LHCN-M2 (cell line): ENCODE results near the gene TUBA1C. TPM values are rescaled to one million over a fixed set of nuclear protein-coding genes. Genes with fewer than 3 reads are reported as not detected.

Experiments
- DNase-seq: peaks from one replicate; pipeline ENCODE4 v3.0.0-alpha.2; 2012; ENCODE audit warnings: low read depth
- polyA plus RNA-seq: library from polyadenylated mRNA; unstranded; fragments of >200 nt; gene quantifications from one replicate; pipeline ENCODE4 v1.2.1, GENCODE V29; 2012; ENCODE audit warnings: missing spikeins
- total RNA-seq: library from RNA; depleted of rRNA; stranded (reverse); fragments of >200 nt; gene quantifications from 2 replicates; pipeline ENCODE4 v1.2.3, GENCODE V29; 2014; rRNA removed

TUBA1C gene
- 1,345 and 1,346 TPM in 2 replicates for total RNA-seq
- 1,174 TPM for polyA plus RNA-seq

DNA sequence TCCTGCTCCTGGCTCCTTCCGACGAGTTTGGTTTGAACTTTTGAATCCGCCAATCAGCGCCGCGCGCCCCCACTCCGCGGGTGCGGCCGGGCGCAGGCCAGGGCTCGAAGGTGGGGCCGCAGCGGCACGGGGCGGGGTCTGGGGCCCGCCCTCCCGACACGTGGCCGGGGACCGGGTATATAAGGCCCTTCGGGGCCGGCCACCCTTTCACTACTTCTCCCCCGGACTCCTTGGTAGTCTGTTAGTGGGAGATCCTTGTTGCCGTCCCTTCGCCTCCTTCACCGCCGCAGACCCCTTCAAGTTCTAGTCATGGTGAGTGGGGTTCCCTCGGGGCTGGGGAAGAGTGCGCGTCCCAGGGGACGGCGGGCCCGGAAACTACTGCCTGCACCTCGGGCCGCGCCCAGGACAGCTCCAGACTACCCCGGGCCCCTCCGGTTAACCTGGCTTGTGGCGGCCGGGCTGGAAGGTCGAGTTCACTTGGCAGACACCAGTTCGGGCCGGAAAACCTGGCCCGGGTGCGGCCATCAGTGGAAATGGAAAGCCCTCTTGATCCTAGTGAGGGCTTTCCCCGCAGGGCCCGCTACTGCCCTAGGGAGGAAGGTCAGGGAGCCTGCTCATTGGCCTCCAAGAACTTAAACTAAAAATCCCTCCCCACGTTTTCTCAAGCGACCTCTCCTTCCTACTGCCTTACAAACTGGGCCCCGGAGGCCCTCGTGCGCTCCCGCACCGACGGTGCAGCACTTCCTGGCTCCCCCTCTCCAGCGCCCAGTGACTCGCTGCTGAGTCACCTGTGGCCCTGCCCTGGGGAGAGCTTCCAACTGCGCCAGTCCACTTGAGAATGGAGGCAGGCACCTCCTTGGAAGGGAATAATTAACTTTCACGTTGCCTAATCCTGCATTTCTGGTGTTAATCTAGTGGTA lies at the start of gene TUBA1C:
Gene TUBA1C (plus strand): TSS at position 210 of the 920 bp plus-strand sequence. CDS start 100 bp downstream, at position 310.
- DNase-seq = peak; percentile 94

DNA sequence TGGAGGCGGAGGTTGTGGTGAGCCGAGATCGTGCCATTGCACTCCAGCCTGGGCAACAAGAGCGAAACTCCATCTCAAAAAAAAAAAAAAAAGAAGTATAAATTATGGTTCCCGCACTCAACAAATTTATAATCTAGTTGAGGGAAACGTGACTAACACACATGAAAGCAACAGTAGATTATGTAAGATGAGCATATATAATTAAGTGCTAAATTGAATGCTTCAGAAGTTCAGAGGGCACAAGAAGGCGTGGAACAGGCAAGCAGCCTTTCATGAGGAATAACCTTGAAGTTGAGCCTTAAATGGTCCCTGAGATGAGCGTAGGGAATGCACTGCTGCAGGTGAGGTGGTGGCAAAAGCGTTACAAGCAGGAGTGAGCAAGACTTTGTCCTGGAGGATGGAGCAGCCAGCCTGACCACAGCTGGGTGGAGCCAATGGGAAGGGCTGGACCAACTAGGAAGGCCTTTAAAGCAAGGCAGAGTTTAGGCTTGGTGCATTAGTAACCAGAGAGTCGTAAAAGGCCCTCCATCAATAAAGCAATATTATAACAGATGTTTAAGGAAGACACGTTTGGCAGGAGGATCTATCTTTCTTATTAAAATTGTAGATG lies 45.4 kb upstream of the TUBA1C start:
- DNase-seq = no peak

DNA sequence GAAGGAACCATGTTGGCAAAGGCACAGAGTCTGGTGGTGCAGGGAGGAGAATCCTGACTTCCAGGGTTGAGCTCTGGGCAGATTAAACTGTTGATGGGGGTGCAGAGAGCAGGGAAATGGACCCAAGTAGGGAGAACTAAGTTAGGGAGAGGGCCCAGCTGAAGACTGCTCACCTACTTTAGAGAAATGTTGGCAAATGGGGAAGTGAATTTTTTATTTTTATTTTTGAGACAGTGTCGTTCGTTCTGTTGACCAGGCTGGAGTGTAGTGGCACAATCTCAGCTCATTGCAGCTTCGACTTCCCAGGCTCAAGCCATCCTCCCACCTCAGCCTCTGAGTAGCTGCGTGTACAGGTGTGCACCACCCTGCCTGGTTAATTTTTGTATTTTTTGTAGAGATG lies 43.9 kb upstream of the TUBA1C start:
- DNase-seq = no peak

- DNase-seq = no peak
Observed at GRCh38 chr12:49223122-49223521, 41.8 kb upstream of the TUBA1C start.

- DNase-seq = no peak
Observed at GRCh38 chr12:49223590-49224369, 41.1 kb upstream of the TUBA1C start.

GRCh38 chr12:49225576-49226166 lies 39.2 kb upstream of the TUBA1C start:
- DNase-seq = peak; percentile 66

DNA sequence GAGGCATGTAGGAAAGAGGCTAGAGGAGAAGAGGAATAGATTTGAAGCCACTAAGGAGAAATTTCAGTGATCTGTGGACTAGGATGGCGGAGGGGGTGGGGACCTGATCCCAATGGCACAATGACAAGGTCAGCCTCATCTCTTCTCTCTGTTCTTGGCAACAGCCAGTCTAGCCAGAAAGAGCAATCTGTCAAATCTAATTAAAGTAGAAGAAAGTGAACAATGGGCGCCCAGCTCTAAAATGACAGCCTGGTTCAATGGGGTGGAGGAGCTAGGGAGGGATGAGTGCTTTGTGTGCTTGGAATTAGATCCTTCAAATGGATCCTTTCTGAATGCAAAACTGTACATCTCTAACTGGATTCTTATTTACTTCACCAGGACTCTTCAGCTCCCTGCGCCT lies 37.2 kb upstream of the TUBA1C start:
- no peak for DNase-seq

GRCh38 chr12:49228653-49229052 lies 36.2 kb upstream of the TUBA1C start:
- DNase-seq = no peak

- DNase-seq = no peak
Observed at GRCh38 chr12:49230176-49230804, 34.6 kb upstream of the TUBA1C start.

DNA sequence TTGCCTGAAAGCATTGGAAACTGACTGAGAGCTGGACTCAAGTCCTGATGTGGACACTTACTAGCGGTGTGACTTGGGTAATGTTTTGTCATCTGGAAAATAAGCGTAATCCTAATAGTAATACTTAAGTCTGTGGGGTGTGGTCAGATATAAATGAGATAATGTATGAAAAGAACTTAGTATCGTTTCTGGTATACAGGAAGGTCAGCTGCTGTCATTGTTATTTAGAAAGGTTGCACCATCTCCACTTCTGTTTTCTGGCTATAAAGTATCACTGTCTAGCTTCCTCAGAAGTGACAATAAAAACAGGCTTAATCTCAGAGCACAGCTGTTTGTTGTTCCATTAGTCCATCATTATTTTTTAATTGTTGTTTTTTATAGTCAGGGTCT lies 34.1 kb upstream of the TUBA1C start:
- no peak for DNase-seq

GRCh38 chr12:49231878-49232655 lies 32.8 kb upstream of the TUBA1C start:
- DNase-seq = peak; percentile 95

- peak; percentile 91 for DNase-seq
Observed at GRCh38 chr12:49232940-49233841, 31.7 kb upstream of the TUBA1C start.

- DNase-seq = no peak
Observed at GRCh38 chr12:49233842-49234526, 30.9 kb upstream of the TUBA1C start.

- DNase-seq = no peak
Observed at GRCh38 chr12:49236423-49236822, 28.5 kb upstream of the TUBA1C start.

DNA sequence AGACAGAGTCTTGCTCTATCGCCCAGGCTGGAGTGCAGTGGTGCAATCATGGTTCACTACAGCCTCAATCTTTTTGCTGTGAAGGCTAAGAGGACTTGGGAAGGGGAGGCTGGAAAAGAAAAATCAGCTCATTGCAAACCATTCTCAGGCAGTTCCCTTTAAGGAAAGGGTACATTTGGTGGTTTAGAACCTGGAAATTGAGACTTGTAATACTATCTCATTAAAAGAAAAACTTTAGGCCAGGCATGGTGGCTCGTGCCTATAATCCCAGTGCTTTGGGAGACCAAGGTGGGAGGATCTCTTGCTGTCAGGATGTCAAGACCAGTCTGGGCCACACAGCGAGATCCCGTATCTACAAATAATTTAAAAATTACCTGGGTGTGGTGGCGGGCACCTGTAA lies 21.3 kb upstream of the TUBA1C start:
- DNase-seq = no peak

GRCh38 chr12:49244176-49244575 lies 20.7 kb upstream of the TUBA1C start:
- peak; percentile 91 for DNase-seq

DNA sequence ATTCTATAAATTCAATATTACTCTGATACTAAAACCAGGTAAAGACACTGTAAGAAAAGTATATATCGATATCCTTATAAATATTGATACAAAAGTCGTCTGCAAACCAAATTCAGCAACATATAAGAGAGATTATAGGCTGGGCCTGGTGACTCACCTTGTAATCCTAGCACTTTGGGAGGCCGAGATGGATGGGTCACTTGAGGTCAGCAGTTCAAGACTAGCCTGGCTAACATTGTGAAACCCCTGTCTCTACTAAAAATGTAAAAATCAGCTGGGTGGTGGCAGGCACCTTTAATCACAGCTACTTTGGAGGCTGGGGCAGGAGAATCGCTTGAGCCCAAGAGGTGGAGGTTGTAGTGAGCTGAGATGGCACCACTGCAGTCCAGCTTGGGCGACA lies 13.5 kb upstream of the TUBA1C start:
- DNase-seq = peak; percentile 58

DNA sequence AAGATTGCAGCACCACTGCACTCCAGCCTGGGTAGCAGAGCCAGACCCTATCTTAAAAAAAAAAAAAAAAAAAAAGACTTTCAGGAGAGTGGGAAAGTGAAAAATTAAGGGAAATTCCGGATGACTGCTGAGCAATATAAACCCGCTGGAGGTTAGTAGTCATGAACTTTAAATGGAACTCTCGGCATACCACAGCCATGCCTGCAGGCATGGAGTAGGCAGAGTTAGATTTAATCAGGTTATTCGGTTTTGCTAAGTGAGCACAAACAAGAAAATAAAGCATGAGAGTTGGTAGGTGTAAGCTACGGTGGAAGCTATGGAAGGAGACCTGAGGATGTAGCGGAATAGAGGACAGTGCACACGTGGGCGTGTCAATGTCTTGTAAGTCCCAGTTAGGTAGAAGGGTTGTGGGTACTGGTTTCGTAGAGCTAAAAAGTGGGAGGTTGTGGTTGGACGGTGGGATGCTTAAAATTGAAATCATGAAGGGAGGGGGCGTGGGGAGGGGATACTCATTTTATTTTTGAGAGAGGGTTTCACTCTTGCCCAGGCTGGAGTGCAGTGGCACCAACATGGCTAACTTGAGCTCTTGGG lies 11.8 kb upstream of the TUBA1C start:
- DNase-seq = no peak
